Measurements from ENCODE around the gene PRDM16. TPM values are rescaled to one million over a fixed set of nuclear protein-coding genes. Genes with fewer than 3 reads are reported as not detected.
A peak's percentile ranks its signal among the peaks of the same experiment; 100 is the strongest.

The PRDM16 gene
- total RNA-seq, 1 experiment from 2014 or later, result 1.6 TPM

DNA sequence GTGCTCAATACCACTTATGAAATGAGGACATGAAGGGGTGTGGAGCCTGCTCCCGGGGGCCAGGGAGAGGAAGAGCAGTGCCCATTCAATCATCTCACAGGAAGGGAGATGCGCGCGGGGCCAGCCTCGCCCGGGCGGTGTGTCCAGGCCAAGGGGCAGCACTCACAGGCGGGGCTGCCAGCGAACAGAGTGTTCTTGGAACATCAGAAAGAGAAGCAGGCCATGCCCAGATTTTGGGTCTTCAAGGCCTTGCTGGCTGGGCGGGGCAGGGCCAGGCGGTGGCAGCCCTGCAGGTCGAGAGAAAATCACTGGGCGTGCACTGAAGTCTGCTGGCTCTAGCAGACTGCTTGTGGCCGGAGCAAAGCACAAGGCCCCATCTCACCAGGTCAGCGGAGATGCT is 168.6 kb downstream of the PRDM16 start (continued):
- TF ChIP-seq ZNF532 (CRISPR knock-in tag; IDR thresholded peaks at IDR 0.05; ENCODE audit: borderline replicate concordance), result no peak
- TF ChIP-seq, protein P1, sequence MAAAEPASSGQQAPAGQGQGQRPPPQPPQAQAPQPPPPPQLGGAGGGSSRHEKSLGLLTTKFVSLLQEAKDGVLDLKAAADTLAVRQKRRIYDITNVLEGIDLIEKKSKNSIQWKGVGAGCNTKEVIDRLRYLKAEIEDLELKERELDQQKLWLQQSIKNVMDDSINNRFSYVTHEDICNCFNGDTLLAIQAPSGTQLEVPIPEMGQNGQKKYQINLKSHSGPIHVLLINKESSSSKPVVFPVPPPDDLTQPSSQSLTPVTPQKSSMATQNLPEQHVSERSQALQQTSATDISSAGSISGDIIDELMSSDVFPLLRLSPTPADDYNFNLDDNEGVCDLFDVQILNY (CRISPR knock-in tag; IDR thresholded peaks at IDR 0.05), result no peak
- no peak for TF ChIP-seq E2F4 (CRISPR knock-in tag; IDR thresholded peaks at IDR 0.05; ENCODE audit: borderline replicate concordance, low read depth)
- TF ChIP-seq E2F1 (CRISPR knock-in tag; IDR thresholded peaks at IDR 0.05), result no peak
- no peak for TF ChIP-seq SMAD4 (CRISPR knock-in tag; IDR thresholded peaks at IDR 0.05)
- no peak for TF ChIP-seq SP1 (CRISPR knock-in tag; conservative IDR thresholded peaks at IDR 0.05)
- TF ChIP-seq ATF3 (CRISPR knock-in tag; conservative IDR thresholded peaks at IDR 0.05), result no peak
- no peak for TF ChIP-seq EMX1 (CRISPR knock-in tag; IDR thresholded peaks at IDR 0.05)
- TF ChIP-seq ZNF317 (CRISPR knock-in tag; IDR thresholded peaks at IDR 0.05; ENCODE audit: borderline replicate concordance, low read depth), result no peak

- no peak overlapping the region for H3K27ac Mint-ChIP-seq
- no peak overlapping the region for H3K4me3 Mint-ChIP-seq
- POLR2A ChIA-PET, result no interaction called here
- H3K4me1 Mint-ChIP-seq, result peaks cover 3% of the 10 kb centered on the region
- H3K9me3 Mint-ChIP-seq, result no peaks in the 10 kb centered on the region
- CTCF ChIA-PET, result interaction anchor here (0.8 kb wide), 2 partner anchors 10 to 11 kb away, joined by 3 read pairs; no protein-coding TSS in a partner anchor
- no peaks in the 10 kb centered on the region; the same call in 1 of the 2 replicates for H3K27me3 Mint-ChIP-seq (ENCODE audit: low read depth)
- no peak for ATAC-seq
- H3K36me3 Mint-ChIP-seq, result no peaks in the 10 kb centered on the region
- DNase-seq (ENCODE audit: low spot score), result no peak
- TF ChIP-seq GABPB1 (CRISPR knock-in tag; IDR thresholded peaks at IDR 0.05), result peak; percentile 12; the same call in 1 of the 2 replicates
- no peak for TF ChIP-seq USF1 (CRISPR knock-in tag; IDR thresholded peaks at IDR 0.05)
These were observed 169.1 kb downstream of the PRDM16 start for GRCh38 chr1:3237994-3238702.

DNA sequence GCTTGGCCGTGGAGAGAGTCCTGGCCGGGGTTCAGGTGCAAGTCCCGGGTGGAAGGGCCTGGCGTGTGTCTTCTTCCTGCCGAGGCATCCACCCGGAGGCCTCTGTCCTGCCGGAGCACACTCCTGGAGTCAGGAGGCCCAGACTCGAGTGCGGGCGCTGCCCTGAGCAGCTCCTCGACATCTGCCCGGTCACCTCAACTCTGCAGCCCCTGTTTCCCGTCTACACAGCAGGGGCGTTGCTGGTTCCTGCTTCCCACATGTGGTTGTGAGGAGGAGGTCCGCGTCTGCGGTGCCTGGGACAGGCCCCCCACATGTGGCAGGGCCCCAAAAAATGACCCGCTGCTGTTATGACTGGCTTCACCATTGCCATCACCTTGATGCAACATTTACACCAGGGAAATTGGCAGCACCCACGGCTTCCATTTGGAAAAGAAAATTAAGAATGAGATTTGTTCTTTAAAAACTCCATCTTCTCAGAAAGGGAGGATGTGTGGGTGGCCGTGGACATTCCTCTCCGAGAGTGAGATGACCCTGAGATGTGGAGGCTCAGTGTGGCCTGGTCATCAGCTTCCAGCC is 169.8 kb downstream of the PRDM16 start:
- DNase-seq (ENCODE audit: low spot score) (no peak), ATAC-seq (no peak)
- Mint-ChIP-seq H3K4me3 (no peak overlapping the region), H3K4me1 (peaks cover 3% of the 10 kb centered on the region), H3K36me3 (no peaks in the 10 kb centered on the region), H3K9me3 (no peaks in the 10 kb centered on the region), H3K27me3 (ENCODE audit: low read depth) (no peaks in the 10 kb centered on the region; the same call in 1 of the 2 replicates), H3K27ac (no peak overlapping the region)
- ChIA-PET CTCF (interaction anchor here (0.8 kb wide), 2 partner anchors 10 to 11 kb away, joined by 3 read pairs; no protein-coding TSS in a partner anchor), POLR2A (no interaction called here)
- TF ChIP-seq ZNF396 (CRISPR knock-in tag; IDR thresholded peaks at IDR 0.05; ENCODE audit: borderline replicate concordance), result no peak
- no peak for TF ChIP-seq ZNF532 (CRISPR knock-in tag; IDR thresholded peaks at IDR 0.05; ENCODE audit: borderline replicate concordance)
- TF ChIP-seq MYBL2 (CRISPR knock-in tag; IDR thresholded peaks at IDR 0.05), result no peak
- no peak for TF ChIP-seq ZNF138 (CRISPR knock-in tag; conservative IDR thresholded peaks at IDR 0.05)
- TF ChIP-seq EMX1 (CRISPR knock-in tag; IDR thresholded peaks at IDR 0.05), result no peak
- TF ChIP-seq, protein P2, sequence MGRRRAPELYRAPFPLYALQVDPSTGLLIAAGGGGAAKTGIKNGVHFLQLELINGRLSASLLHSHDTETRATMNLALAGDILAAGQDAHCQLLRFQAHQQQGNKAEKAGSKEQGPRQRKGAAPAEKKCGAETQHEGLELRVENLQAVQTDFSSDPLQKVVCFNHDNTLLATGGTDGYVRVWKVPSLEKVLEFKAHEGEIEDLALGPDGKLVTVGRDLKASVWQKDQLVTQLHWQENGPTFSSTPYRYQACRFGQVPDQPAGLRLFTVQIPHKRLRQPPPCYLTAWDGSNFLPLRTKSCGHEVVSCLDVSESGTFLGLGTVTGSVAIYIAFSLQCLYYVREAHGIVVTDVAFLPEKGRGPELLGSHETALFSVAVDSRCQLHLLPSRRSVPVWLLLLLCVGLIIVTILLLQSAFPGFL (CRISPR knock-in tag; IDR thresholded peaks at IDR 0.05; ENCODE audit: borderline replicate concordance), result no peak
- TF ChIP-seq CBFB (CRISPR knock-in tag; IDR thresholded peaks at IDR 0.05; ENCODE audit: low read depth), result no peak
